GM12892 (cell line): ENCODE results near the gene MUSTN1.

ENCODE experiments used
- DNase-seq: peaks from one replicate; pipeline ENCODE4 v3.0.0; 2011; ENCODE audit not compliant: insufficient read length
- FAIRE-seq: peaks from 2 replicates; lab custom pipeline; 2011; peaks lifted over from hg19 to GRCh38; lab: Jason Lieb, UNC
- POLR2A ChIP-seq: IDR thresholded peaks from 2 replicates; pipeline ENCODE4 v1.6.1; 2011; ENCODE audit warnings: low read depth, low read length, control low read depth
- POLR2AphosphoS5 ChIP-seq: IDR thresholded peaks from 2 replicates; pipeline ENCODE4 v1.6.1; 2011; ENCODE audit warnings: low read depth, low read length, control low read depth
- TAF1 ChIP-seq: IDR thresholded peaks from 2 replicates; pipeline ENCODE4 v1.6.1; 2011; ENCODE audit warnings: low read depth, mild to moderate bottlenecking, control low read depth, low read length, borderline replicate concordance

MUSTN1 gene

GRCh38 chr3:52829482-52829881, 5.3 kb downstream of the MUSTN1 start:
- TF ChIP-seq POLR2AphosphoS5 (no peak), POLR2A (no peak), TAF1 (no peak)
- FAIRE-seq: no peak
- no peak for DNase-seq

DNA sequence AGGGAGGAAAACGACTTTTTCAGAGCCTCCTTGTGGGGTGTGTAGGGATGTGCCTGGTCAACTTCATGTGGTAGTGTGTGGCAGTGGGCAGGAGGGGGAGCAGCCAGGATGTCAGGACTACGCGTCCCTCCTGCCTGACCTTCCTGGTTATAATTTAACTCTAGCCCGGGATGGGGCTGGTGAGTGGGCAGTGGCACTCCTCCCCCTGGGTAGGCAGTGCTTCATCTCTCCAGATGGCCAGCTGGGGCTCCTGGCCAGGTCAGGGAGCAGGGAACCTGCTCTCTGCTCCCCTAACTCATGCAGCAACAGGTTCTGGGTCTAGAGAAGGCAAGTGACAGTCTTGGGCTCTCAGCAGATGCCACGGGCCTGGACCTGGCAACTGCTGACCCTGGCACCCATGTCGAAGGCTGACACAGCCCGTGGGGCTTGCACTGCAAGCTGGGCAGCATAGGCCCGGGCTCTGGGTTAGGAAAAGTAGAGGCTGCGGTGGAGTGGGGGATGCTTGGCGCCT, 6.9 kb downstream of the MUSTN1 start:
- DNase-seq: no peak
- FAIRE-seq: no peak
- TF ChIP-seq TAF1 (no peak), POLR2AphosphoS5 (no peak), POLR2A (no peak)

DNA sequence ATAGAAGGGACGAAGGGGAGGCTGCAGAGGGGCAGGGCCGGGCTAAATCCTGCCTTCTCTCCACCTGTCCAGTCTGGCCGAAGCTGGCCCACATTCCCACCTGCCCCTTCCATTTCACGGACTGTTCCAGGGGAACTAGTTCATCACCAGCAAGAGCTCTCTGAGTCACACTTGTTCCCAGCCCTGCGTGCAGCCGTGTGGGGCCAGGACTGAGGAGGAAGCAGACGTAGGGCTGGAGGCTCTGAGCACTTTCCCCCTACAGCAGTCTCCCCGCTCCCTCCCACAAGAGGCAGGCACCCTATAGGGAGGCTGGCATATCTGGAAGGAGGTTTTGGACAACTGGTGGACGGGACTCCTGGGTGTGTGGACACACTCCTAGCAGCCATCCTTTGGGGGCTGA, 7.4 kb downstream of the MUSTN1 start:
- TF ChIP-seq POLR2AphosphoS5 (no peak), POLR2A (no peak), TAF1 (no peak)
- DNase-seq (no peak), FAIRE-seq (no peak)

- no peak for FAIRE-seq
- TF ChIP-seq POLR2AphosphoS5: no peak
- TF ChIP-seq TAF1: no peak
- TF ChIP-seq POLR2A: no peak
Measured at GRCh38 chr3:52824037-52824436, 10.8 kb downstream of the MUSTN1 start.

GRCh38 chr3:52822363-52822762, 12.5 kb downstream of the MUSTN1 start:
- TF ChIP-seq TAF1 (no peak), POLR2A (no peak), POLR2AphosphoS5 (no peak)
- DNase-seq (no peak), FAIRE-seq (no peak)

More at GRCh38 chr3:52824037-52824436, 10.8 kb downstream of the MUSTN1 start:
- DNase-seq: no peak

GRCh38 chr3:52820736-52821135, 14.1 kb downstream of the MUSTN1 start:
- DNase-seq (peak; percentile 52), FAIRE-seq (no peak)
- no peak for TF ChIP-seq POLR2A
- no peak for TF ChIP-seq POLR2AphosphoS5
- TF ChIP-seq TAF1: no peak

DNA sequence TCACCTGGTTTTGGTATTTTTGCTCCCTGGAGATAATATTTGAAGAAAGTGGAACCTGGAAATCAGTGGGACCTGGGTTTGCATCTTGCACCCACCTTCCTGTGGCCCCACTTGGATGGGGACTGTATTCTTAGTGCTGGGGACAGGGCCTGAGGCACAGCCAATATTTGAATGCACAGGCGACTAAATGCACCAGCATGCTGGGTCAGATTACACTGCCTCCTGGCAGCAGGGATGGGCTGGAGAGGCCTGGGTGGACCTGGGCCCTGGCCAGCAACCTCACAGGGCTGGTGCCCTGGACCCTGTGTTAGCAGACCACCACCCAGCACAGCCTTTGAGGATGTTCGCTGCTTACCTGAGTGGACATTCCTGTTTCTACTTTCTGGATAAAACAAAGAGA, 14.9 kb downstream of the MUSTN1 start:
- DNase-seq: no peak
- TF ChIP-seq POLR2AphosphoS5: no peak
- no peak for TF ChIP-seq POLR2A
- TF ChIP-seq TAF1: no peak
- FAIRE-seq: no peak

DNA sequence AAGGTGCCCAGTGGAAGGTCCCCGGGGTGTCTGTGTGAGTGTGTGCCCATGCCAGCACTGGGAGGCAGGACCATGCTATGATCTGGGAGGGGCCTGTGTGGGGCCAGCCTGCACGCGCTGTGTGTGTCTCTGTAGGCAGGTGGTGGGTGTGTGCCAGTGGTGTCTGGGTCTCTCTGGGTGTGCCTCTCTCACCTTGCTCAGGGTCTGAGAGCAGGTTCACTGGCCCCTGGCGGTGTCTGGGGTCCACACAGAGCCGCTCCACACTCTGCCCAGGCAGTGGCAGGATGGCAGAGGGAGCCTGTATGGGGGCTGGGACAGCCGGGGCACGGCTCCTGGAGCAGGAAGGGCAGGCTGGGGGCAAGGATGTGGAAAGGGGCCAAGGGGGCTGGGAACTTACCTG, 17.0 kb downstream of the MUSTN1 start:
- DNase-seq: no peak
- TF ChIP-seq POLR2A: no peak
- TF ChIP-seq POLR2AphosphoS5: no peak
- TF ChIP-seq TAF1: no peak
- FAIRE-seq: no peak

GRCh38 chr3:52817221-52817620, 17.6 kb downstream of the MUSTN1 start:
- TF ChIP-seq POLR2A (no peak), POLR2AphosphoS5 (no peak), TAF1 (no peak)
- DNase-seq (no peak), FAIRE-seq (no peak)

DNA sequence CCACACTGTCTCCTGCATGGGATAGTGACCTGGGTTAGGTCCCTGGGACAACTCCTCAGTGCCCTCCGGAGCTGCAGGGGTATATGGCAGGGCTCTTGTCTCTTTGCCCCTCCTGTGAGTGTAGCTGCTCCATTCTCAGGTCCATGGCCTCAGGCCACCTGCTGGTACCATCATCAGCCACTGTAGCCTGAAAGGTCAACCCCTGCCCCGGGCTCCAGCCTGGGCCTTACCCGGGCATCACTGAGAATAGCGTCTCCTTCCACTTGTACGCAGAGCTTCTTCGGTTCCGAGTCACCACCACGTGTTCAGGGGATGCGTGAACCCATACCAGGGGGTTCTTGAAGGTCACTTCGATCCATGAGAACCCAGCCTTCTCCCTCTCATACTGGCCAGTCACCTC, 18.2 kb downstream of the MUSTN1 start:
- FAIRE-seq (no peak), DNase-seq (no peak)
- TF ChIP-seq POLR2A (no peak), TAF1 (no peak), POLR2AphosphoS5 (no peak)

GRCh38 chr3:52816199-52816598, 18.6 kb downstream of the MUSTN1 start:
- DNase-seq (no peak), FAIRE-seq (no peak)
- TF ChIP-seq POLR2A (no peak), POLR2AphosphoS5 (no peak), TAF1 (no peak)

DNA sequence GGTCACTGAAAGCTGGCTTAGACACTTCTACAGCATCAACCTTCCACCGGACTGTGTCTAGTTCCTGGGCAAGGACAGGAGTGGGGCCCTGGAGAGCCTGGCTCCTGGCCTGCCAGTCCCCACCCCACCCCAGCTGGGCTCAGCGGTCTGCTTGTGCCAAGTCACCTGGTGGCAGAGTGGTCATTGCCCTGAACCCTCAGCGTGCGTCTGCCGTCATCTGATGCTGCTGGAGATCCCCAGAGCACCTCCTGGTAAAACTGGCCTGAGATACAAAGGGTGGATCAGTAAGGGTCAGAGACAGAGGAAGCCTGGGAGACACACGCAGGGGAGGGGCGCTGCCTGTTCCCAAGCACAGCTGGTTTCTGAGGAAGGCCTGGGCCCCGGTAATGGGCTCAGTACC, 21.0 kb downstream of the MUSTN1 start:
- TF ChIP-seq TAF1 (no peak), POLR2A (no peak), POLR2AphosphoS5 (no peak)
- FAIRE-seq (no peak), DNase-seq (no peak)
